Liver (tissue), 9 donors: ENCODE data around the gene DIO3. TPM values are rescaled to one million over a fixed set of nuclear protein-coding genes. Genes with fewer than 3 reads are reported as not detected.
A peak's percentile ranks its signal among the peaks of the same experiment; 100 is the strongest.

Experiments used
- DNase-seq: peaks from one replicate; pipeline ENCODE4 v3.0.0-alpha.2; 2017; ENCODE audit warnings: low spot score
- H3K27ac ChIP-seq, 2 donors: one replicate each; pipeline ENCODE4 v1.7.0; 2013; ENCODE audit warnings: inconsistent platforms in 2 of 2, low read length in 2 of 2, control low read depth in 1 of 2, low read depth in 1 of 2, mild to moderate bottlenecking in 1 of 2
- H3K27me3 ChIP-seq, 4 donors: one replicate each; pipeline versions ENCODE4 v1.6.1 to v1.7.0; 2013; ENCODE audit warnings: low read length in 3 of 4, inconsistent platforms in 1 of 4, mild to moderate bottlenecking in 1 of 4, moderate library complexity in 1 of 4; ENCODE audit not compliant: control insufficient read depth in 4 of 4, insufficient read depth in 4 of 4
- H3K36me3 ChIP-seq, 4 donors: one replicate each; pipeline versions ENCODE4 v1.6.1 to v1.7.0; 2013; ENCODE audit warnings: low read length in 3 of 4, mild to moderate bottlenecking in 3 of 4, low read depth in 1 of 4, moderate library complexity in 1 of 4; ENCODE audit not compliant: control insufficient read depth in 4 of 4, insufficient read depth in 3 of 4
- H3K4me1 ChIP-seq, 4 donors: one replicate each; pipeline versions ENCODE4 v1.6.1 to v1.7.0; 2013; ENCODE audit warnings: low read length in 3 of 4, mild to moderate bottlenecking in 3 of 4, moderate library complexity in 1 of 4; ENCODE audit not compliant: control insufficient read depth in 4 of 4, insufficient read depth in 4 of 4
- H3K4me3 ChIP-seq, 3 donors: one replicate each; pipeline versions ENCODE4 v1.6.1 to v1.7.0; 2013; ENCODE audit warnings: low read length in 3 of 3, control low read depth in 1 of 3, low read depth in 1 of 3, mild to moderate bottlenecking in 1 of 3
- H3K9ac ChIP-seq, 2 donors: one replicate each; pipeline ENCODE4 v1.7.0; 2013; ENCODE audit warnings: low read length in 2 of 2, mild to moderate bottlenecking in 2 of 2, moderate library complexity in 2 of 2, control low read depth in 1 of 2, low read depth in 1 of 2
- H3K9me3 ChIP-seq, 4 donors: one replicate each; pipeline versions ENCODE4 v1.6.1 to v1.7.0; 2013; ENCODE audit warnings: low read length in 3 of 4; ENCODE audit not compliant: control insufficient read depth in 4 of 4
- ATF3 ChIP-seq: IDR thresholded peaks from 2 replicates; pipeline ENCODE4 v1.6.1; 2016; ENCODE audit warnings: antibody characterized with exemption
- EGR1 ChIP-seq, 2 donors: IDR thresholded peaks; 2 replicates each; pipeline ENCODE4 v1.6.1; 2016 to 2018; ENCODE audit warnings: antibody characterized with exemption in 2 of 2, low read depth in 2 of 2
- FOXA1 ChIP-seq: IDR thresholded peaks from 2 replicates; pipeline ENCODE4 v1.6.1; 2016; ENCODE audit warnings: antibody characterized with exemption
- FOXA2 ChIP-seq: IDR thresholded peaks from 2 replicates; pipeline ENCODE4 v1.6.1; 2016; ENCODE audit warnings: antibody characterized with exemption
- GABPA ChIP-seq, 2 donors: IDR thresholded peaks in 1 of 2; conservative IDR thresholded peaks in 1 of 2; 2 replicates each; pipeline ENCODE4 v1.6.1; 2016; ENCODE audit warnings: antibody characterized with exemption in 2 of 2, mild to moderate bottlenecking in 1 of 2, moderate library complexity in 1 of 2
- HNF4G ChIP-seq: IDR thresholded peaks from 2 replicates; pipeline ENCODE4 v1.6.1; 2016; ENCODE audit warnings: antibody characterized with exemption
- JUND ChIP-seq, 2 donors: IDR thresholded peaks; 2 replicates each; pipeline ENCODE4 v1.6.1; 2016; ENCODE audit warnings: antibody characterized with exemption in 2 of 2
- MAX ChIP-seq: IDR thresholded peaks from 2 replicates; pipeline ENCODE4 v1.6.1; 2016; ENCODE audit warnings: antibody characterized with exemption
- NR2F2 ChIP-seq: IDR thresholded peaks from 2 replicates; pipeline ENCODE4 v1.6.1; 2016; ENCODE audit warnings: antibody characterized with exemption
- RAD21 ChIP-seq, 2 donors: IDR thresholded peaks; 2 replicates each; pipeline ENCODE4 v1.6.1; 2016; ENCODE audit warnings: antibody characterized with exemption in 2 of 2, mild to moderate bottlenecking in 2 of 2
- RXRA ChIP-seq, 2 donors: IDR thresholded peaks; 2 replicates each; pipeline ENCODE4 v1.6.1; 2017 to 2018; ENCODE audit warnings: antibody characterized with exemption in 2 of 2, mild to moderate bottlenecking in 1 of 2
- SP1 ChIP-seq: IDR thresholded peaks from 2 replicates; pipeline ENCODE4 v1.6.1; 2018; ENCODE audit warnings: antibody characterized with exemption, mild to moderate bottlenecking
- TAF1 ChIP-seq: conservative IDR thresholded peaks from 2 replicates; pipeline ENCODE4 v1.6.1; 2016; ENCODE audit warnings: antibody characterized with exemption, mild to moderate bottlenecking
- YY1 ChIP-seq: IDR thresholded peaks from 2 replicates; pipeline ENCODE4 v1.6.1; 2016; ENCODE audit warnings: antibody characterized with exemption, mild to moderate bottlenecking
- WGBS: extraction: QIAGEN DNeasy Blood & Tissue Kit; methylation state at CpG from one replicate; pipeline ENCODE4 v1.1.7; 2013; 5-methylcytosine and 5-hydroxymethylcytosine counted together
- polyA plus RNA-seq, 2 donors: library from polyadenylated mRNA; stranded (reverse) in 1 of 2; unstranded in 1 of 2; fragments of 200-250 nt in 1 of 2; fragments of >200 nt in 1 of 2; fragmentation: Nextera tagmentation in 1 of 2; extraction: Ambion mirVana in 1 of 2; gene quantifications; one replicate each; pipeline versions ENCODE4 v1.2.1 to v1.2.3, GENCODE V29; 2013 to 2015
- total RNA-seq, 2 donors: library from RNA; depleted of rRNA; stranded (reverse); fragments of >200 nt; gene quantifications; one replicate each; pipeline ENCODE4 v1.2.3, GENCODE V29; 2014
- TF ChIP-seq, protein P1 (sequence below): IDR thresholded peaks from 2 replicates; pipeline ENCODE4 v1.6.1; 2016; ENCODE audit warnings: antibody characterized with exemption, mild to moderate bottlenecking
- TF ChIP-seq, protein P2 (sequence below): IDR thresholded peaks from 2 replicates; pipeline ENCODE4 v1.6.1; 2016; ENCODE audit warnings: antibody characterized with exemption
- TF ChIP-seq, protein P3 (sequence below): fragments of 150-350 bp; IDR thresholded peaks from 2 replicates; pipeline ENCODE4 v1.5.1; 2017; ENCODE audit warnings: improper control_type of control experiment, low read depth, low read length; ENCODE audit not compliant: missing input control
- donor health status: healthy.
- donor health status: healthy.
- donor health status: healthy.
- donor health status: healthy.
- donor health status: healthy.

The DIO3 gene
- total and polyA plus RNA-seq, 4 donors: 0.17 to 9.3 (median 0.51) TPM; not detected in 1

DNA sequence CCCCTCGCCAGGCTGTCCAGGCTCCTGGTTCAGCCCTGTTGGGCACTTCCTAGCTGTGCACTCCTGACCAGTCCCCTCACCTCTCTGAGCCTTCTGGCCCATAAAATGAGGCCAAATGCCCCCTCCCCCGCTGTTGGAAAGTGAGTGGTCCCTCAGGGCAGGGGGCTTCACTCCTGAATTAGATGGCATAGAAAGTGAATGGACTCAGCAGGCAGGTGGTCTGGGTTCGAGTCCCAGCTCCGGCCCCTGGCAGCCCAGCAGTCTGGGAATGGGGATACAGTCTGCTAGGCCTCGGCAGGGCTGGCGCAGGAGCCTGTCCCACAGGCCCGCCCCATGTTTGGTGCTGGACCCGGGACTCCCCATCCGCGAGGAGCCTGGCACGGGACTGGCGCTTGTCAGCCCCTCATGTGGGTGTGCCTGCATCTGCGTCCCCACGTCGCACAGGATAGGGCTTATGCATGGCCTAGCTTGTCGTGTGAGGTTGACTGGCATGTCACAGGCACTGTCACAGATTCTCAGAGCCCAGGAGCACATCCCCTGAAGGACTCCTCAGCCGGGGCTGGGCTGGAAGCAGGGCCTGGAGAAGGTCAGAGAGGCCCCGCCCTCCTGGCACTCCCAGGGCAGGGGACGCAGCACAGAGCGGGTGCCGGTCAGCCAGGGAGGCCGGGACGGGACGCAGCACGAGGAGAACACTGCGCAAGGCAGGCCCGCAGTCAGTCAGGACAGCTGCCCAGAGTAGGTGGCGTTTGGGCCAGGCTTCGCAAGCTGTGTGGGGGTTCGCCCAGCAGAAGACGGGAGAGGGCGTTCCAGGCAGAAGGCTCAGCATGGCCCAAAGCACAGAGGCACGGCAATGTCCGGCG is 40.5 kb downstream of the DIO3 start:
- Histone ChIP-seq H3K27ac (no peak overlapping the region), H3K4me3 (no peak overlapping the region), H3K9ac (no peak overlapping the region), H3K27me3 (no peaks in the 10 kb centered on the region), H3K4me1 (no peaks in the 10 kb centered on the region), H3K36me3 (no peaks in the 10 kb centered on the region), H3K9me3 (no peaks in the 10 kb centered on the region)
- DNase-seq: peak; percentile 30
- no peak for TF ChIP-seq SP1
- no peak for TF ChIP-seq HNF4G
- TF ChIP-seq, protein P1, sequence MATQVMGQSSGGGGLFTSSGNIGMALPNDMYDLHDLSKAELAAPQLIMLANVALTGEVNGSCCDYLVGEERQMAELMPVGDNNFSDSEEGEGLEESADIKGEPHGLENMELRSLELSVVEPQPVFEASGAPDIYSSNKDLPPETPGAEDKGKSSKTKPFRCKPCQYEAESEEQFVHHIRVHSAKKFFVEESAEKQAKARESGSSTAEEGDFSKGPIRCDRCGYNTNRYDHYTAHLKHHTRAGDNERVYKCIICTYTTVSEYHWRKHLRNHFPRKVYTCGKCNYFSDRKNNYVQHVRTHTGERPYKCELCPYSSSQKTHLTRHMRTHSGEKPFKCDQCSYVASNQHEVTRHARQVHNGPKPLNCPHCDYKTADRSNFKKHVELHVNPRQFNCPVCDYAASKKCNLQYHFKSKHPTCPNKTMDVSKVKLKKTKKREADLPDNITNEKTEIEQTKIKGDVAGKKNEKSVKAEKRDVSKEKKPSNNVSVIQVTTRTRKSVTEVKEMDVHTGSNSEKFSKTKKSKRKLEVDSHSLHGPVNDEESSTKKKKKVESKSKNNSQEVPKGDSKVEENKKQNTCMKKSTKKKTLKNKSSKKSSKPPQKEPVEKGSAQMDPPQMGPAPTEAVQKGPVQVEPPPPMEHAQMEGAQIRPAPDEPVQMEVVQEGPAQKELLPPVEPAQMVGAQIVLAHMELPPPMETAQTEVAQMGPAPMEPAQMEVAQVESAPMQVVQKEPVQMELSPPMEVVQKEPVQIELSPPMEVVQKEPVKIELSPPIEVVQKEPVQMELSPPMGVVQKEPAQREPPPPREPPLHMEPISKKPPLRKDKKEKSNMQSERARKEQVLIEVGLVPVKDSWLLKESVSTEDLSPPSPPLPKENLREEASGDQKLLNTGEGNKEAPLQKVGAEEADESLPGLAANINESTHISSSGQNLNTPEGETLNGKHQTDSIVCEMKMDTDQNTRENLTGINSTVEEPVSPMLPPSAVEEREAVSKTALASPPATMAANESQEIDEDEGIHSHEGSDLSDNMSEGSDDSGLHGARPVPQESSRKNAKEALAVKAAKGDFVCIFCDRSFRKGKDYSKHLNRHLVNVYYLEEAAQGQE: no peak
- no peak for TF ChIP-seq GABPA (IDR thresholded peaks at IDR 0.05 in 1 of 2, conservative IDR thresholded peaks at IDR 0.05 in 1 of 2)
- no peak for TF ChIP-seq TAF1
- no peak for TF ChIP-seq JUND (IDR thresholded peaks at IDR 0.05)
- no peak for TF ChIP-seq NR2F2
- TF ChIP-seq MAX: no peak
- TF ChIP-seq ATF3: no peak
- TF ChIP-seq RAD21 (IDR thresholded peaks at IDR 0.05): no peak
- TF ChIP-seq FOXA2: no peak
- TF ChIP-seq RXRA (IDR thresholded peaks at IDR 0.05): no peak
- no peak for TF ChIP-seq YY1
- no peak for TF ChIP-seq EGR1 (IDR thresholded peaks at IDR 0.05; ENCODE audit: low read depth in 2 of 2)
- TF ChIP-seq, protein P2, sequence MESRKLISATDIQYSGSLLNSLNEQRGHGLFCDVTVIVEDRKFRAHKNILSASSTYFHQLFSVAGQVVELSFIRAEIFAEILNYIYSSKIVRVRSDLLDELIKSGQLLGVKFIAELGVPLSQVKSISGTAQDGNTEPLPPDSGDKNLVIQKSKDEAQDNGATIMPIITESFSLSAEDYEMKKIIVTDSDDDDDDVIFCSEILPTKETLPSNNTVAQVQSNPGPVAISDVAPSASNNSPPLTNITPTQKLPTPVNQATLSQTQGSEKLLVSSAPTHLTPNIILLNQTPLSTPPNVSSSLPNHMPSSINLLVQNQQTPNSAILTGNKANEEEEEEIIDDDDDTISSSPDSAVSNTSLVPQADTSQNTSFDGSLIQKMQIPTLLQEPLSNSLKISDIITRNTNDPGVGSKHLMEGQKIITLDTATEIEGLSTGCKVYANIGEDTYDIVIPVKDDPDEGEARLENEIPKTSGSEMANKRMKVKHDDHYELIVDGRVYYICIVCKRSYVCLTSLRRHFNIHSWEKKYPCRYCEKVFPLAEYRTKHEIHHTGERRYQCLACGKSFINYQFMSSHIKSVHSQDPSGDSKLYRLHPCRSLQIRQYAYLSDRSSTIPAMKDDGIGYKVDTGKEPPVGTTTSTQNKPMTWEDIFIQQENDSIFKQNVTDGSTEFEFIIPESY: no peak
- TF ChIP-seq FOXA1: no peak
- TF ChIP-seq, protein P3, sequence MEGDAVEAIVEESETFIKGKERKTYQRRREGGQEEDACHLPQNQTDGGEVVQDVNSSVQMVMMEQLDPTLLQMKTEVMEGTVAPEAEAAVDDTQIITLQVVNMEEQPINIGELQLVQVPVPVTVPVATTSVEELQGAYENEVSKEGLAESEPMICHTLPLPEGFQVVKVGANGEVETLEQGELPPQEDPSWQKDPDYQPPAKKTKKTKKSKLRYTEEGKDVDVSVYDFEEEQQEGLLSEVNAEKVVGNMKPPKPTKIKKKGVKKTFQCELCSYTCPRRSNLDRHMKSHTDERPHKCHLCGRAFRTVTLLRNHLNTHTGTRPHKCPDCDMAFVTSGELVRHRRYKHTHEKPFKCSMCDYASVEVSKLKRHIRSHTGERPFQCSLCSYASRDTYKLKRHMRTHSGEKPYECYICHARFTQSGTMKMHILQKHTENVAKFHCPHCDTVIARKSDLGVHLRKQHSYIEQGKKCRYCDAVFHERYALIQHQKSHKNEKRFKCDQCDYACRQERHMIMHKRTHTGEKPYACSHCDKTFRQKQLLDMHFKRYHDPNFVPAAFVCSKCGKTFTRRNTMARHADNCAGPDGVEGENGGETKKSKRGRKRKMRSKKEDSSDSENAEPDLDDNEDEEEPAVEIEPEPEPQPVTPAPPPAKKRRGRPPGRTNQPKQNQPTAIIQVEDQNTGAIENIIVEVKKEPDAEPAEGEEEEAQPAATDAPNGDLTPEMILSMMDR: no peak
- 91% methylated on average over 35 of the region's 35 CpGs for WGBS
